Cardiac muscle cell (in vitro differentiated cells and primary cell): ENCODE measurements around the gene BTNL3. TPM values are rescaled to one million over a fixed set of nuclear protein-coding genes. Genes with fewer than 3 reads are reported as not detected.

Source experiments
- polyA plus RNA-seq: library from polyadenylated mRNA; unstranded; fragments of >200 nt; fragmentation: Nextera tagmentation; extraction: Ambion mirVana; gene quantifications from 2 replicates; pipeline ENCODE4 v1.2.1, GENCODE V29; 2016
- total RNA-seq: library from RNA; depleted of rRNA; stranded (reverse); fragments of >200 nt; gene quantifications from 2 replicates; pipeline ENCODE4 v1.2.3, GENCODE V29; 2016

The BTNL3 gene
- total and polyA plus RNA-seq, 2 experiments from 2014 or later = not detected

Other genes starting within 250 kb of the BTNL3 start
- not detected in 2 replicates for gene OR2Y1, start 248.8 kb upstream of the BTNL3 start, total RNA-seq
- gene OR2Y1, start 248.8 kb upstream of the BTNL3 start, polyA plus RNA-seq = not detected in 2 replicates
- 67.6 and 71.5 TPM in 2 replicates for gene MGAT1, start 186.0 kb upstream of the BTNL3 start, total RNA-seq
- 63.2 and 65.6 TPM in 2 replicates for gene MGAT1, start 186.0 kb upstream of the BTNL3 start, polyA plus RNA-seq
- 19.1 and 30.0 TPM in 2 replicates for gene ZFP62, start 127.6 kb upstream of the BTNL3 start, total RNA-seq
- 14.8 and 15.9 TPM in 2 replicates for gene ZFP62, start 127.6 kb upstream of the BTNL3 start, polyA plus RNA-seq
- gene BTNL8, start 89.7 kb upstream of the BTNL3 start, total RNA-seq = not detected in 2 replicates
- gene BTNL8, start 89.7 kb upstream of the BTNL3 start, polyA plus RNA-seq = not detected in 2 replicates
- gene BTNL9, start 51.4 kb downstream of the BTNL3 start, total RNA-seq = not detected in 2 replicates
- not detected in 2 replicates for gene BTNL9, start 51.4 kb downstream of the BTNL3 start, polyA plus RNA-seq
- gene OR2V1, start 142.3 kb downstream of the BTNL3 start, total RNA-seq = not detected in 2 replicates
- not detected in 2 replicates for gene OR2V1, start 142.3 kb downstream of the BTNL3 start, polyA plus RNA-seq
- not detected in 2 replicates for gene OR2V2, start 158.7 kb downstream of the BTNL3 start, total RNA-seq
- gene OR2V2, start 158.7 kb downstream of the BTNL3 start, polyA plus RNA-seq = not detected in 2 replicates
- 0.39 TPM in 1 of 2 replicates, not detected in the other for gene TRIM7, start 216.3 kb downstream of the BTNL3 start, total RNA-seq
- gene TRIM7, start 216.3 kb downstream of the BTNL3 start, polyA plus RNA-seq = 0.11 and 0.20 TPM in 2 replicates
- 29.4 and 30.1 TPM in 2 replicates for gene TRIM41, start 234.4 kb downstream of the BTNL3 start, total RNA-seq
- gene TRIM41, start 234.4 kb downstream of the BTNL3 start, polyA plus RNA-seq = 3.4 and 5.4 TPM in 2 replicates